BJ (cell line): Measurements from ENCODE around the gene MTA3. TPM values are rescaled to one million over a fixed set of nuclear protein-coding genes. Genes with fewer than 3 reads are reported as not detected.

ENCODE experiments used
- CTCF ChIA-PET: fragments of 350-600 bp; formaldehyde crosslinking; extraction: SDS; loops from one replicate; lab custom pipeline; 2021; ENCODE audit warnings: antibody characterized with exemption, inconsistent platforms; lab: Yijun Ruan, JAX
- POLR2A ChIA-PET: fragments of 300-600 bp; sonication (Branson Sonifier 250); formaldehyde crosslinking; extraction: SDS; loops from one replicate; lab custom pipeline; 2021; ENCODE audit warnings: antibody characterized with exemption; lab: Charles Lee
- DNase-seq: peaks from one replicate; pipeline ENCODE4 v3.0.0-alpha.2; 2011; ENCODE audit warnings: low read depth
- H3K27me3 ChIP-seq: 2 replicates; pipeline ENCODE4 v1.6.0; 2011; ENCODE audit warnings: low read length; ENCODE audit not compliant: control insufficient read depth, insufficient read depth
- H3K36me3 ChIP-seq: 2 replicates; pipeline ENCODE4 v1.5.1; 2011; ENCODE audit warnings: low read length; ENCODE audit not compliant: control insufficient read depth, insufficient read depth
- H3K4me3 ChIP-seq: 2 replicates; pipeline ENCODE4 v1.5.1; 2011; ENCODE audit warnings: low read depth, mild to moderate bottlenecking, control low read depth, low read length
- polyA plus RNA-seq: library from polyadenylated mRNA; depleted of rRNA; stranded (reverse); fragments of >200 nt; gene quantifications from 2 replicates; pipeline ENCODE4 v1.2.3, GENCODE V29; 2011
- TF ChIP-seq, protein P1 (sequence below): IDR thresholded peaks from 2 replicates; pipeline ENCODE4 v1.5.1; 2011; ENCODE audit warnings: low read depth, mild to moderate bottlenecking, control low read depth, inconsistent platforms, low read length, moderate library complexity; ENCODE audit not compliant: insufficient read depth

MTA3 gene
- polyA plus RNA-seq, 1 experiment: 23.2 TPM

DNA sequence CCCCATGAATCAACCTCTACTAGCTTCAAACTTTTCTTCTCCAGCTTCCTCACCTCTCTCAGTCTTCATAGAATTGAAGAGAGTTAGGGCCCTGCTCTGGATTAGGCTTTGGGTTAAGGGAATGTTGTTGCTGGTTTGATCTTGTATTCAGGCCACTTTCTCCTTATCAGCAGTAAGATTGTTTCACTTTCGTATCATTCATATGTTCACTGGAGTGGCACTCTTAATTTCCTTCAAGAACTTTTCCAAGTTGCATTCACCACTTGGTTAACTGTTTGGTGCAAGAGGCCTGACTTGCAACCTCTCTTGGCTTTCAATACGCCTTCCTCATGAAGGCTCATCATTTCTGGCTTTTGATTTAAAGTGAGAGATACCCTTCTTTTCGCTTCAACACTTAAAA lies 172.7 kb downstream of the MTA3 start:
- DNase-seq: no peak
- Histone ChIP-seq H3K27me3 (no peaks in the 10 kb centered on the region), H3K36me3 (no peaks in the 10 kb centered on the region), H3K4me3 (no peak overlapping the region)
- ChIA-PET POLR2A (interaction anchor here (0.7 kb wide), 1 partner anchor 1824 kb away, joined by 6 read pairs; no protein-coding TSS in a partner anchor), CTCF (interaction anchor here (1.2 kb wide), 1 partner anchor 9 kb away, joined by 3 read pairs; no protein-coding TSS in a partner anchor)
- TF ChIP-seq, protein P1, sequence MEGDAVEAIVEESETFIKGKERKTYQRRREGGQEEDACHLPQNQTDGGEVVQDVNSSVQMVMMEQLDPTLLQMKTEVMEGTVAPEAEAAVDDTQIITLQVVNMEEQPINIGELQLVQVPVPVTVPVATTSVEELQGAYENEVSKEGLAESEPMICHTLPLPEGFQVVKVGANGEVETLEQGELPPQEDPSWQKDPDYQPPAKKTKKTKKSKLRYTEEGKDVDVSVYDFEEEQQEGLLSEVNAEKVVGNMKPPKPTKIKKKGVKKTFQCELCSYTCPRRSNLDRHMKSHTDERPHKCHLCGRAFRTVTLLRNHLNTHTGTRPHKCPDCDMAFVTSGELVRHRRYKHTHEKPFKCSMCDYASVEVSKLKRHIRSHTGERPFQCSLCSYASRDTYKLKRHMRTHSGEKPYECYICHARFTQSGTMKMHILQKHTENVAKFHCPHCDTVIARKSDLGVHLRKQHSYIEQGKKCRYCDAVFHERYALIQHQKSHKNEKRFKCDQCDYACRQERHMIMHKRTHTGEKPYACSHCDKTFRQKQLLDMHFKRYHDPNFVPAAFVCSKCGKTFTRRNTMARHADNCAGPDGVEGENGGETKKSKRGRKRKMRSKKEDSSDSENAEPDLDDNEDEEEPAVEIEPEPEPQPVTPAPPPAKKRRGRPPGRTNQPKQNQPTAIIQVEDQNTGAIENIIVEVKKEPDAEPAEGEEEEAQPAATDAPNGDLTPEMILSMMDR: no peak

DNA sequence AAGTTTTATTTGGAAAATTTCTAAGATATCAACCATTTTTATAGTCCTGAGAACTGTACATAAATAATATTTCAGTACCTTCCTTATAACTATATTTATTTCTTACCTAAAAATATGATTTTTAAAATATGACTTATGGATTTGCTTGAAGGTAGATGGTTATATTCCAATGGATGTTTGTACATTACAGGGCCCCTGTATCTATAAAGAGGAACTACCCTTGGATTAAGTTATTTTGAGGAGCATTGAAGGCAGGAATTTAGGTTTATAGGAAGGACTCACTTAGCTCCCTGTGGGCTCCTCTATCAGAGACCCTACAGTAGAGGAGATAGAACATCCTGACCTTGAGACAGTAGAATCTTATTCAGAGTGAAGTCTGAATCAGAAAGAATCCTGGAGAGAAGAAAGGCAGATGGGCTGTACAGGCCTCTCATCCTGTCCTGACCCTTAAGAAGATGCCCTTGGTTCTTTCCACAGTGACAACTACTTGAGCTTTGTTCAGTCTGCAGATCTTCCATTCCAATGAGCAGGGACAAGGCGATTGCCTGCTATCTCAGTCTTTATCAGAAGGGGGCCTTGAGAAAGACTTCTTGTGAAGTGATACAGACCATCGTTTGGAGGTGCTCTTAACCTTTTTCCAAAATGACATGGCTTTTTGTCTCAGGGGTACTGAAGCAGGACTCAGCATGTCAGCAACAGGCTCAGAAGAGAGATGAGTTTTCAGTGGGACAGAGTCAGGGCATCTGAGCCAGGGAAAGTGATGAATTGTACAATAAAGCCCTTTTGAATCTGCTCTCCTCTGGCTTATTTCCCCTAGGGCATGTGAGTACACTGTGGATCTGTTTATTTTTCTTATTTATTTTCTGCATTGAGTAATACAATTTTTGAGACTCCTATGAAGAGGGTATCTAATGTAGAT lies 174.6 kb downstream of the MTA3 start:
- no peak for DNase-seq
- ChIA-PET POLR2A (no interaction called here), CTCF (interaction anchor here (0.6 to 1.5 kb wide), 5 partner anchors 17 to 828 kb away, joined by 3 to 4 read pairs (median 3); no protein-coding TSS in a partner anchor)
- Histone ChIP-seq H3K36me3 (no peaks in the 10 kb centered on the region), H3K4me3 (no peak overlapping the region), H3K27me3 (no peaks in the 10 kb centered on the region)
- TF ChIP-seq, protein P1: no peak

DNA sequence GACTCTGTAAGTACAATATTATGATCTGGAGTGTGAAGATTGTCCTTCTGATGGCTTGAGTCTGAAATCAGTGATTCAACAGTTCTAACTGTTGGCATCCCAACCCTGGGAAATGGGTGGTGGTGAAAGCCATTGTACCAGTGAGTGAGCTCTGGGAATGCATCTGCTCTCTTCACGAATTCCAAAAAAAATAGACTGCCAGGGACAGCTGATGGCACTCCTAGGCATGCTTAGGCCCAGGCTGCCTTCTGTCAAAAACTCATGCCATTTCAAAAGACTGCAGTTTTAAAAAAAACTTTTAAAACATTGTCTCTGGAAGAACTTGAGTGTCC lies 175.2 kb downstream of the MTA3 start:
- DNase-seq: no peak
- Histone ChIP-seq H3K36me3 (no peaks in the 10 kb centered on the region), H3K27me3 (no peaks in the 10 kb centered on the region), H3K4me3 (no peak overlapping the region)
- POLR2A ChIA-PET: no interaction called here
- TF ChIP-seq, protein P1: no peak
- CTCF ChIA-PET: interaction anchor here (0.6 to 1.5 kb wide), 2 partner anchors 18 to 827 kb away, joined by 3 read pairs; no protein-coding TSS in a partner anchor

DNA sequence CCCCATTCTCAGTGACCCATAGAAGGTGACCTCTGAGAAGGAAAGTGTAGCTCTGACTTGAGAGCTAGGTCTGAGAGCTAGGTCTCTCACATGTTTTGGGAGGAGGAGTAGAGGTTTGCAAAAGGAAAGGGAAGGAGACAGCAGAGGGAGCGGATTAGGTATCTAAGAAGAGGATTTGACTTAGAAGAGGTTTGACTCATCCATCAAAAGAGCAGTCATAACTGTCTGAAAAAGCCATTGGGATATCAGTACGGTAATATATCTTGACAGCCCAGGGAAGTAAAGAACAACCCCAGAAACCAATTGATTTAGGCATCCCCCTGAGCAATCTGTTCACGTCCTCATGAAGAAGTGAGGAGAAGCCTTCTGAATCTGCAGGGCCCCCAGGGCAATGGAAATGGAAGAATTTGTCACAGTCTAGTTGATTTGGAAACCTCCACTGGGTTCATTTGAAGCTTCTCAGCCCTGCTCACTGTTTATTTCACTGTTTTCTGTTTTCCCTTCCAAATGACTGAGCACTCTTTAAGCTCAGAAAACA lies 176.2 kb downstream of the MTA3 start:
- Histone ChIP-seq H3K4me3 (no peak overlapping the region), H3K36me3 (no peaks in the 10 kb centered on the region), H3K27me3 (no peaks in the 10 kb centered on the region)
- CTCF ChIA-PET: no interaction called here
- TF ChIP-seq, protein P1: no peak
- POLR2A ChIA-PET: no interaction called here
- DNase-seq: no peak

DNA sequence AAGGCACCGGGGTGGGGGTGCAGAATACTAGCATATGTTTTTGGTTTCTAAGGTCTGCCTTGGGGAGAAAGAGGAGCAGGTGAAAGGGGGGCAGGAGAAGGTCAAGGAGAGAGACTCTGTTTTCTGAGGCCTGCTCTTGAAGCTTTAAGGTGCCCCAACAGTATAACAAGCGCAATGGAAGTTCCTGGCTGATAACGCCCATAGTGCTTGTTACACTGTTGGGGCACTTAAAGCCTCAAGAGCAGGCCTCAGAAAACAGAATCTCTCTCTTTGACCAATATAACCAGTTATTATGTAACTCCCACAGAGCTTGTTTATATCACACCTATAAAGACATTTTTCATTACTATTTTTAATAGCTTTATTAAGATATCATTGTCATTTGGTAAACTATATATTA lies 179.0 kb downstream of the MTA3 start:
- ChIA-PET CTCF (no interaction called here), POLR2A (no interaction called here)
- DNase-seq: no peak
- no peak overlapping the region for H3K4me3 ChIP-seq
- TF ChIP-seq, protein P1: no peak
- H3K27me3 ChIP-seq: no peaks in the 10 kb centered on the region
- no peaks in the 10 kb centered on the region for H3K36me3 ChIP-seq
